H1 (cell line): ENCODE results near the gene MYO1F. TPM values are rescaled to one million over a fixed set of nuclear protein-coding genes. Genes with fewer than 3 reads are reported as not detected.

Experiments
- CTCF ChIA-PET: fragments of 300-600 bp; sonication (Branson Sonifier 250); formaldehyde crosslinking; loops from one replicate; lab custom pipeline; 2021; ENCODE audit not compliant: partially characterized antibody; lab: Charles Lee
- POLR2A ChIA-PET: fragments of 300-600 bp; sonication (Branson Sonifier 250); formaldehyde crosslinking; loops from one replicate; lab custom pipeline; 2021; ENCODE audit warnings: inconsistent platforms; ENCODE audit not compliant: partially characterized antibody; lab: Charles Lee
- DNase-seq, 2 experiments: peaks; one replicate each; pipeline versions ENCODE4 v3.0.0 to v3.0.0-alpha.2; 2010 to 2022; ENCODE audit warnings: low spot score in 2 of 2, low read depth in 1 of 2, mixed read lengths in 1 of 2
- FAIRE-seq: peaks from 2 replicates; lab custom pipeline; 2011; peaks lifted over from hg19 to GRCh38; lab: Jason Lieb, UNC
- H2AFZ ChIP-seq: 2 replicates; pipeline ENCODE4 v1.8.1; 2012; ENCODE audit warnings: low read length, inconsistent platforms
- H2AK5ac ChIP-seq: 2 replicates; pipeline ENCODE4 v1.6.1; 2013; ENCODE audit warnings: low read depth, low read length
- H2BK120ac ChIP-seq: replicated peaks from 2 replicates; pipeline ENCODE3; 2013; ENCODE audit warnings: low read depth, low read length, inconsistent platforms
- H2BK12ac ChIP-seq: 2 replicates; pipeline ENCODE4 v1.6.1; 2013; ENCODE audit warnings: low read depth, low read length
- H2BK15ac ChIP-seq: 2 replicates; pipeline ENCODE4 v1.6.1; 2013; ENCODE audit warnings: low read length
- H2BK20ac ChIP-seq: 2 replicates; pipeline ENCODE4 v1.6.1; 2013; ENCODE audit warnings: low read length
- H2BK5ac ChIP-seq: 2 replicates; pipeline ENCODE4 v1.6.1; 2013; ENCODE audit warnings: low read depth, low read length
- H3K14ac ChIP-seq: 2 replicates; pipeline ENCODE4 v1.6.1; 2013; ENCODE audit warnings: inconsistent platforms; ENCODE audit not compliant: insufficient read length
- H3K18ac ChIP-seq: 2 replicates; pipeline ENCODE4 v1.6.1; 2013; ENCODE audit warnings: low read length; ENCODE audit errors: extremely low read depth
- H3K23ac ChIP-seq: 2 replicates; pipeline ENCODE4 v1.6.1; 2013; ENCODE audit warnings: inconsistent platforms; ENCODE audit not compliant: insufficient read length
- H3K23me2 ChIP-seq: 2 replicates; pipeline ENCODE4 v1.6.1; 2013; ENCODE audit warnings: low read depth, low read length
- H3K27ac ChIP-seq: 2 replicates; pipeline ENCODE4 v1.6.1; 2011; ENCODE audit warnings: low read depth, low read length, inconsistent platforms
- H3K27me3 ChIP-seq, 4 experiments: replicated peaks in 1 of 4; 1 replicate in 1 of 4; 2 replicates in 3 of 4; pipeline versions ENCODE4 v1.6.1 to v1.8.1; 2011 to 2013; ENCODE audit warnings: low read length in 3 of 4, mild to moderate bottlenecking in 3 of 4, inconsistent platforms in 2 of 4, mixed read lengths in 2 of 4, moderate library complexity in 1 of 4; ENCODE audit not compliant: control insufficient read depth in 3 of 4, insufficient read depth in 3 of 4; ENCODE audit errors: extremely low read depth in 1 of 4
- H3K36me3 ChIP-seq, 4 experiments: 2 replicates each; pipeline versions ENCODE4 v1.6.1 to v1.8.1; 2011 to 2013; ENCODE audit warnings: mild to moderate bottlenecking in 4 of 4, low read length in 3 of 4, moderate library complexity in 2 of 4, control low read depth in 1 of 4, inconsistent platforms in 1 of 4; ENCODE audit not compliant: insufficient read depth in 4 of 4, control insufficient read depth in 2 of 4
- H3K4ac ChIP-seq: replicated peaks from 2 replicates; pipeline ENCODE3; 2013; ENCODE audit warnings: low read length, low read depth, mixed read lengths, inconsistent platforms; ENCODE audit not compliant: insufficient read length
- H3K4me1 ChIP-seq, 4 experiments: replicated peaks in 1 of 4; 1 replicate in 1 of 4; 2 replicates in 3 of 4; pipeline versions ENCODE4 v1.6.1 to v1.8.1; 2011 to 2013; ENCODE audit warnings: low read length in 3 of 4, inconsistent platforms in 2 of 4, mixed read lengths in 1 of 4; ENCODE audit not compliant: insufficient read depth in 4 of 4, control insufficient read depth in 3 of 4
- H3K4me2 ChIP-seq, 2 experiments: 2 replicates each; pipeline versions ENCODE4 v1.6.1 to v1.8.1; 2011 to 2013; ENCODE audit warnings: low read depth in 2 of 2, low read length in 2 of 2, control low read depth in 1 of 2, inconsistent platforms in 1 of 2, mild to moderate bottlenecking in 1 of 2; ENCODE audit not compliant: insufficient read depth in 1 of 2
- H3K4me3 ChIP-seq, 4 experiments: fragments of 200-600, 300-600 bp in 1 of 4; sonication (generic), shearing (Covaris generic), sonication (Bioruptor Twin) in 1 of 4; 2 replicates each; pipeline versions ENCODE4 v1.5.1 to v1.8.1; 2011 to 2016; ENCODE audit warnings: low read length in 4 of 4, low read depth in 3 of 4, control low read depth in 2 of 4, inconsistent platforms in 2 of 4, mild to moderate bottlenecking in 2 of 4, mixed read lengths in 1 of 4, moderate library complexity in 1 of 4; ENCODE audit not compliant: insufficient read depth in 2 of 4; ENCODE audit errors: extremely low read depth in 1 of 4
- H3K56ac ChIP-seq: replicated peaks from 2 replicates; pipeline ENCODE3; 2013; ENCODE audit warnings: low read depth, mild to moderate bottlenecking, mixed read lengths, low read length, inconsistent platforms; ENCODE audit not compliant: insufficient read length
- H3K79me1 ChIP-seq: 2 replicates; pipeline ENCODE4 v1.6.1; 2013; ENCODE audit warnings: low read depth, low read length, control low read depth
- H3K79me2 ChIP-seq, 2 experiments: 2 replicates each; pipeline versions ENCODE4 v1.6.1 to v1.8.1; 2012 to 2013; ENCODE audit warnings: low read length in 2 of 2, mild to moderate bottlenecking in 2 of 2, inconsistent platforms in 1 of 2; ENCODE audit not compliant: insufficient read depth in 2 of 2, control insufficient read depth in 1 of 2
- H3K9ac ChIP-seq, 4 experiments: replicated peaks in 1 of 4; 1 replicate in 1 of 4; 2 replicates in 3 of 4; pipeline versions ENCODE4 v1.6.1 to v1.8.1; 2011 to 2013; ENCODE audit warnings: low read depth in 3 of 4, low read length in 3 of 4, control low read depth in 2 of 4, mild to moderate bottlenecking in 2 of 4, moderate library complexity in 2 of 4, inconsistent platforms in 1 of 4; ENCODE audit errors: extremely low read depth in 1 of 4
- H3K9me3 ChIP-seq, 2 experiments: 2 replicates each; pipeline versions ENCODE4 v1.6.1 to v1.8.1; 2012 to 2013; ENCODE audit warnings: mild to moderate bottlenecking in 2 of 2, moderate library complexity in 2 of 2, control low read depth in 1 of 2, inconsistent platforms in 1 of 2, low read depth in 1 of 2, low read length in 1 of 2, mixed read lengths in 1 of 2; ENCODE audit not compliant: insufficient read depth in 2 of 2
- H4K20me1 ChIP-seq, 2 experiments: replicated peaks in 1 of 2; 2 replicates each; pipeline versions ENCODE3 to v1.8.1; 2011 to 2013; ENCODE audit warnings: inconsistent platforms in 2 of 2, low read length in 2 of 2, mild to moderate bottlenecking in 1 of 2; ENCODE audit not compliant: insufficient read depth in 2 of 2, control insufficient read depth in 1 of 2
- H4K5ac ChIP-seq: 2 replicates; pipeline ENCODE4 v1.6.1; 2013; ENCODE audit warnings: low read length, low read depth, mixed read lengths, inconsistent platforms; ENCODE audit not compliant: insufficient read length
- H4K8ac ChIP-seq: 2 replicates; pipeline ENCODE4 v1.8.0; 2013; ENCODE audit warnings: mild to moderate bottlenecking, moderate library complexity, low read length, inconsistent platforms; ENCODE audit not compliant: insufficient read depth; ENCODE audit errors: extremely low read depth
- H4K91ac ChIP-seq: replicated peaks from 2 replicates; pipeline ENCODE3; 2013; ENCODE audit warnings: low read length, mixed read lengths, inconsistent platforms; ENCODE audit not compliant: insufficient read length
- CHD1 ChIP-seq: IDR thresholded peaks from 2 replicates; pipeline ENCODE4 v1.6.1; 2012; ENCODE audit warnings: low read depth, low read length, improper control_type of control experiment
- CHD2 ChIP-seq: IDR thresholded peaks from 2 replicates; pipeline ENCODE4 v1.6.1; 2012; ENCODE audit warnings: low read length, improper control_type of control experiment
- KDM4A ChIP-seq: IDR thresholded peaks from one replicate; pipeline ENCODE4 v1.7.1; 2012; ENCODE audit warnings: low read depth, mild to moderate bottlenecking, moderate library complexity, low read length, inconsistent platforms; ENCODE audit not compliant: severe bottlenecking
- POLR2A ChIP-seq, 2 experiments: IDR thresholded peaks; 1 replicate in 1 of 2; 2 replicates in 1 of 2; pipeline ENCODE4 v1.6.1; 2011; ENCODE audit warnings: low read depth in 2 of 2, low read length in 2 of 2, mild to moderate bottlenecking in 2 of 2; ENCODE audit errors: control extremely low read depth in 1 of 2
- SIN3A ChIP-seq, 2 experiments: IDR thresholded peaks in 1 of 2; conservative IDR thresholded peaks in 1 of 2; 2 replicates each; pipeline ENCODE4 v1.6.1; 2011 to 2012; ENCODE audit warnings: low read length in 2 of 2, improper control_type of control experiment in 1 of 2, low read depth in 1 of 2, mild to moderate bottlenecking in 1 of 2
- SUZ12 ChIP-seq: fragments of 200-600 bp; sonication (generic); IDR thresholded peaks from 2 replicates; pipeline ENCODE4 v1.6.1; 2012; ENCODE audit warnings: mild to moderate bottlenecking, inconsistent platforms, low read length, moderate library complexity, mixed read lengths
- TBP ChIP-seq: IDR thresholded peaks from 2 replicates; pipeline ENCODE4 v1.6.1; 2011; ENCODE audit warnings: low read depth, low read length, improper control_type of control experiment
- TEAD4 ChIP-seq: IDR thresholded peaks from 2 replicates; pipeline ENCODE4 v1.6.1; 2012; ENCODE audit warnings: low read depth, low read length, inconsistent platforms, mixed read lengths
- WGBS, 2 experiments: shearing (Covaris generic) in 1 of 2; methylation state at CpG; one replicate each; pipeline versions ENCODE4 v1.1.6 to v1.1.7; 2013 to 2015; ENCODE audit warnings: low lambda C conversion rate in 2 of 2, mixed read lengths in 2 of 2, inconsistent platforms in 1 of 2, low coverage in 1 of 2, missing lambda C conversion rate in 1 of 2; ENCODE audit not compliant: insufficient replicate concordance in 2 of 2, insufficient coverage in 1 of 2, insufficient read length in 1 of 2; ENCODE audit errors: extremely low coverage in 1 of 2, missing lambda C conversion rate in 1 of 2; 5-methylcytosine and 5-hydroxymethylcytosine counted together
- polyA plus RNA-seq, 7 experiments: library from polyadenylated mRNA; depleted of rRNA in 3 of 7; stranded (reverse) in 5 of 7; unstranded in 2 of 7; fragments of >200 nt in 5 of 7; fragments of 200-250 nt in 2 of 7; gene quantifications; 1 replicate in 5 of 7; 2 replicates in 1 of 7; 4 replicates in 1 of 7; pipeline versions ENCODE4 v1.2.1 to v1.2.3, GENCODE V29; 2011 to 2013; ENCODE audit warnings: missing spikeins in 2 of 7, mixed read lengths in 2 of 7
- total RNA-seq: library from RNA; stranded (reverse); fragmentation: NEBNext Ultra II Directional; extraction: Animal tissue kit (Norgen Biotek cat#: 25700); gene quantifications from 2 replicates; pipeline ENCODE4 v1.2.1, GENCODE V29; 2021
- TF ChIP-seq, protein P1 (sequence below): IDR thresholded peaks from 2 replicates; pipeline ENCODE4 v1.6.1; 2012; ENCODE audit warnings: low read length, inconsistent platforms
- TF ChIP-seq, protein P2 (sequence below), 3 experiments: IDR thresholded peaks; 1 replicate in 2 of 3; 2 replicates in 1 of 3; pipeline versions ENCODE4 v1.5.1 to v1.6.1; 2011; ENCODE audit warnings: low read length in 3 of 3, mild to moderate bottlenecking in 3 of 3, inconsistent platforms in 2 of 3, low read depth in 1 of 3, moderate library complexity in 1 of 3; ENCODE audit not compliant: insufficient read depth in 1 of 3; ENCODE audit errors: control extremely low read depth in 1 of 3

The MYO1F gene
- total and polyA plus RNA-seq, 2 of the 8 experiments (the other 6 are each of a cell fraction or from before 2014, with no cell fraction given), result 1.4 to 4.6 TPM

DNA sequence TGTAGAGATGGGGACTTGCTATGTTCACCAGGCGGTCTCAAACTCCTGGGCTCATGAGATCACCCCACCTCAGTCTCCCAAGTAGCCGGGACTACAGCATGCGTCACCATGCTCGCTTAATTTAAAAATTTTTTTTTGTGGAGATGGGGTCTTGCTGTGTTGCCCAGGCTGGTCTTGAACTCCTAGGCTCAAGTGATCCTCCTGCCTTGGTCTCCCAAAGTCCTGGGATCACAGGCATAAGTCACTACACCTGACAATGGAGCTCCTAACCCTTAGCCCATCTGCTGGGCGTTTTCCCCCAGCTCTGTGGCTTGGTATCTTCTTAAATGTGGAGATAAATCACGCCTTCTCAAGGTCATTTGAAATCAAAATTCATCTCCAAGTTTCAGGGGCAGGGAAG is 39.6 kb upstream of the MYO1F start:
- no peak overlapping the region for H3K18ac ChIP-seq
- H3K4me2 ChIP-seq, result no peak overlapping the region
- 89% methylated on average over 6 of the region's 6 CpGs; no CpG with 5 or more reads in 1 of the 2 experiments for WGBS, 2 experiments
- TF ChIP-seq, protein P1, sequence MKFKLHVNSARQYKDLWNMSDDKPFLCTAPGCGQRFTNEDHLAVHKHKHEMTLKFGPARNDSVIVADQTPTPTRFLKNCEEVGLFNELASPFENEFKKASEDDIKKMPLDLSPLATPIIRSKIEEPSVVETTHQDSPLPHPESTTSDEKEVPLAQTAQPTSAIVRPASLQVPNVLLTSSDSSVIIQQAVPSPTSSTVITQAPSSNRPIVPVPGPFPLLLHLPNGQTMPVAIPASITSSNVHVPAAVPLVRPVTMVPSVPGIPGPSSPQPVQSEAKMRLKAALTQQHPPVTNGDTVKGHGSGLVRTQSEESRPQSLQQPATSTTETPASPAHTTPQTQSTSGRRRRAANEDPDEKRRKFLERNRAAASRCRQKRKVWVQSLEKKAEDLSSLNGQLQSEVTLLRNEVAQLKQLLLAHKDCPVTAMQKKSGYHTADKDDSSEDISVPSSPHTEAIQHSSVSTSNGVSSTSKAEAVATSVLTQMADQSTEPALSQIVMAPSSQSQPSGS, result no peak
- TF ChIP-seq, protein P2, sequence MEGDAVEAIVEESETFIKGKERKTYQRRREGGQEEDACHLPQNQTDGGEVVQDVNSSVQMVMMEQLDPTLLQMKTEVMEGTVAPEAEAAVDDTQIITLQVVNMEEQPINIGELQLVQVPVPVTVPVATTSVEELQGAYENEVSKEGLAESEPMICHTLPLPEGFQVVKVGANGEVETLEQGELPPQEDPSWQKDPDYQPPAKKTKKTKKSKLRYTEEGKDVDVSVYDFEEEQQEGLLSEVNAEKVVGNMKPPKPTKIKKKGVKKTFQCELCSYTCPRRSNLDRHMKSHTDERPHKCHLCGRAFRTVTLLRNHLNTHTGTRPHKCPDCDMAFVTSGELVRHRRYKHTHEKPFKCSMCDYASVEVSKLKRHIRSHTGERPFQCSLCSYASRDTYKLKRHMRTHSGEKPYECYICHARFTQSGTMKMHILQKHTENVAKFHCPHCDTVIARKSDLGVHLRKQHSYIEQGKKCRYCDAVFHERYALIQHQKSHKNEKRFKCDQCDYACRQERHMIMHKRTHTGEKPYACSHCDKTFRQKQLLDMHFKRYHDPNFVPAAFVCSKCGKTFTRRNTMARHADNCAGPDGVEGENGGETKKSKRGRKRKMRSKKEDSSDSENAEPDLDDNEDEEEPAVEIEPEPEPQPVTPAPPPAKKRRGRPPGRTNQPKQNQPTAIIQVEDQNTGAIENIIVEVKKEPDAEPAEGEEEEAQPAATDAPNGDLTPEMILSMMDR (IDR thresholded peaks at IDR 0.05; ENCODE audit: control extremely low read depth in 1 of 3, insufficient read depth in 1 of 3, low read depth in 1 of 3, low read length in 3 of 3), result no peak
- TF ChIP-seq CHD2, result no peak
- no peak for TF ChIP-seq SUZ12
- no peak for TF ChIP-seq CHD1
- no peak for TF ChIP-seq SIN3A (conservative IDR thresholded peaks at IDR 0.05 in 1 of 2, IDR thresholded peaks at IDR 0.05 in 1 of 2; ENCODE audit: low read depth in 1 of 2, low read length in 2 of 2)
- no peak for TF ChIP-seq KDM4A
- TF ChIP-seq POLR2A (IDR thresholded peaks at IDR 0.05; ENCODE audit: control extremely low read depth in 1 of 2, low read depth in 2 of 2, low read length in 2 of 2), result no peak
- TF ChIP-seq TBP, result no peak
- no peak for TF ChIP-seq TEAD4

More for the DNA sequence above, 39.6 kb upstream of the MYO1F start:
- Histone ChIP-seq H3K23me2 (no peaks in the 10 kb centered on the region; the same call in 1 of the 2 replicates), H2BK120ac (no peak overlapping the region), H2BK5ac (no peak overlapping the region), H3K4me3 (no peak overlapping the region), H3K27me3 (no peaks in the 10 kb centered on the region), H3K4me1 (peaks cover 0 to 3% (median 2%) of the 10 kb centered on the region in 4 experiments; a peak in 5 of 7 replicates), H2BK20ac (no peak overlapping the region), H2BK12ac (no peak overlapping the region), H4K91ac (no peak overlapping the region), H3K79me1 (no peaks in the 10 kb centered on the region), H3K36me3 (no peaks in the 10 kb centered on the region), H3K23ac (no peak overlapping the region), H4K5ac (no peak overlapping the region), H4K20me1 (no peaks in the 10 kb centered on the region), H2AFZ (no peak overlapping the region), H3K79me2 (no peaks in the 10 kb centered on the region), H3K14ac (no peak overlapping the region), H2BK15ac (0 out of 2 replicates have a peak overlapping the region, but pooled peaks have one; percentile 29), H3K27ac (no peak overlapping the region), H3K4ac (no peak overlapping the region), H3K56ac (no peak overlapping the region), H2AK5ac (no peak overlapping the region), H3K9me3 (no peaks in the 10 kb centered on the region), H3K9ac (no peak overlapping the region), H4K8ac (no peak overlapping the region)
- DNase-seq (no peak), FAIRE-seq (no peak)
- CTCF ChIA-PET, result interaction anchor here (1.3 to 6.0 kb wide), 8 partner anchors 8 to 37 kb away, joined by 3 to 26 read pairs (median 6); no protein-coding TSS in a partner anchor
- POLR2A ChIA-PET, result interaction anchor here (0.9 to 1.6 kb wide), 3 partner anchors 8 to 24 kb away, joined by 3 to 4 read pairs (median 3); no protein-coding TSS in a partner anchor
